Fibroblast of skin of right quadriceps (primary cell): ENCODE results near the gene KLK15.

Source experiments
- DNase-seq: peaks from one replicate; pipeline ENCODE4 v3.0.0-alpha.2; 2013

The KLK15 gene

DNA sequence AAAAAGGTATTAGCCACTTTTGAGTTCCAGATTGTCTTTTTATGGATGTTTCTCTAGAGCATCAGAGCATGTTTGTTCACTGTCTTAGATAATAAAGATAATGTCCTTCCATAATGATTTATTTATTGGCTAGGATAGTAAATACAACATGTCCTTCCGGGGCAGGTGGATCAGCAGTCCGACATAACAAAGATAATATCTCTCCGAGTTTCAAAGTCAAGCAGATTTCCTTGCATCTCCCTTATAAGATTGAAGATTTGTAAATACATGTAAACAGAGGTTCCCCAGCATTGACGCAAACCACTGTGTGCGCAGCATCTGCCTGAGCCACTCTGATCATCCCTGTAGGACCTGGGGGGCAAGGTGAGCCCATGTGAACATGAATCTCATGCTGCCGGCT lies 8.8 kb upstream of the KLK15 start:
- DNase-seq = no peak

GRCh38 chr19:50839712-50840655 lies 6.6 kb upstream of the KLK15 start:
- no peak for DNase-seq

DNA sequence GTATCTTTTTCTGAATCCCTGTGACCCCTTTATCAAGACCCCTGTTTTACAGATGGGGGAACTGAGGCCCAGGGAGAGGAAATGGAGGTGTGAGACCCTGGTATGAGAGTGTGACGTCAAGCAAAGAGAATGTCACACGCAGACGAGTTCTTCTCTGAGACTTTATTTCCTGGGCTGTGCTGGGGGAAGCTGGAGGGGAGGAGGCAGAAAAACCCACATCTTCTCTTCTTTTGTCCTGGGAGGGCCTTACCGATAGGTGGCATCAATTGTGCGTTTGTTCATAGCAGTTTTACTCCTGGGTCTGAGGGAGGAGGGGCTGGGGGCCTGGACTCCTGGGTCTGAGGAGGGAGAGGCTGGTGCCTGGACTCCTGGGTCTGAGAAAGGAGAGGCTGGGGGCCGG lies 4.9 kb upstream of the KLK15 start:
- DNase-seq = no peak

DNA sequence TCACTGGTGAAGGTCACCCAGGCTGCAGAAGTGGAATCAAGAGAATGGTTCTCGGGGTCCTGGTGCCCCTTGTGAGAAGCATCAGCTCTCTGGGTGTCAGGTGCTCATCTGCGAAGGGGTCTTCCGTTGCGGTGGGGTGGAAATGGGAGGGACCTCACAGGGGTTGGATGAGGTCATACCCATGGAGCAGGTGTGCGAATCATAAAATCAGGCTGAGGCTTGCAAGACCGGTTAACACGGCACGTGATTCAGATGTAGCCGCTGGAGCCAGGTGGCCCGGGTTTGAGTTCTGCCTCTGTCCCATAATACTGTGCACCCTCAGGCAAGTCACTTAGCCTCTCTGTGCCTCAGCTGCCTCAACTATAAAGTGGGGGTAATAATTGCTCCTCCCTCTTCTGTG lies 3.9 kb upstream of the KLK15 start:
- DNase-seq = no peak

DNA sequence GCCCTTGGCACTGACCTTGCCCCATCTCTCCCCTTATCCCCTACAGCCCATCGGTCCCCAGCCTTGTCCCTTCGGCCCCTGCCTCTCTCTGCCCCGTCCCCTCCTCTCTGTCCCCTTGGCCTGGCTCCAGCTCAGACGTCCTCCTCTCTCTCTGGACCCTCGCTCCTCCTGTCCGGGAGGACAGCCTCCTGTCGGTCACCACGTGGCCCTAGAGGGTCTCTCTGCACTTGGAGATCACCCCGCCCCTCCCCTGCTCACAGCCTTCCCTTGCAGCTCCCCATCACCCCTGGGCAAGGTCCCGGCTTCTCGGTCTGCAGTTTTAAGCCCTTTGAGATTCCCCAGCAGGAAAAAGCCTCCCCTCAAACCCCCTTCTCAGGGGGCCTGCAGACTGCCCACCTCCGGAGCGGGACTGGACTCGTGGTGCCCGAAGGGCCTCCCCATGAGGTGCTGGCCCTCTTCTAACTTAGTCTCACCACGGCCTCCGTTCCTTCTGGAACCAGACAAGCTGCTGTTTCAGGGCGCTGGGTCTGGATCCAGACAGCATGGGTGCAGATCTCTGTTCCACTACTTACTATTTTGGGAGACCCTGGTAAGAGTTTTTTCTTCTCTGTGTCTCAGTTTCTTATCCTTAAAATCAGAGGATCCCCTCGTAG lies 3.3 kb upstream of the KLK15 start:
- no peak for DNase-seq

DNA sequence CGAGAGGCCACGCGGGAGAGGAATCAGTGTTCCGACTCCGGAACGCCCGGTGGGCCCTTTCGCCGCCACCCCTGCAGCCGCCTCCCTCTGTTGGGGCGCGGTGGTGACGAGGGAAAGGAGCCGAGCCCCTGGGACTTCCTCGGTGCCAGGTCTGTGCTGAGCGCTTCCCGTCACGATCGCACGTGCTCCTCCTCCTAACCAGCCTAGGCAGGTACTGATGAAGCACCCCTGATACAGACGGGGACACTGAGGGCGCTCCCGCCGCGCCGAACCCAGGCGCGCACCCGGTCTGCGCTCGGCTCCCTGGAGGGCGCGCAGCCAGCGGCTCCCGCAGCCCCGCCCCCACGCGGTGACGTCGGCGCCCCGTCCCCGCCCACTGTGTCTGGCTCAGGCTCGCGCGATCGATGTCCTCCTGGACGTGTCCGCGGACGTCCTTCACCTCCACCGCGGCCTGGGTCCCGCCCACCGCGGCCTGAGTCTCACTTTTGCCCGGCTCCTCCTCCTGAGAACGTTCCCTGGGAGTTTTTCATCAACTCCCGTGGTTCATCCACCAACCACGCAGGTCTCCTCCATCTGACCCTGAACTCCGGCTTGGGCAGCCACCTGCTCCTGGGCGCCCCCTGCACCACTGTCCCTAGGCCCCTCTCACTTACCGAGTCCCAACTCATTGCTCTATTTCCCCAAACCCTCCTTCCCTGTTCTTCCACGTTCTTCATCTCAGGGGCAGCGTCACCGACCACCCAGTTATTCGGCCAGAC lies 2.6 kb upstream of the KLK15 start:
- DNase-seq = peak; percentile 41

- no peak for DNase-seq
These were observed 1.9 kb upstream of the KLK15 start for GRCh38 chr19:50835103-50835784.

GRCh38 chr19:50833802-50834167 lies 411 bp upstream of the KLK15 start:
- no peak for DNase-seq

GRCh38 chr19:50832666-50833065 lies 708 bp downstream of the KLK15 start:
- no peak for DNase-seq

- no peak for DNase-seq
These were observed 2.4 kb downstream of the KLK15 start for GRCh38 chr19:50831026-50831396.

- DNase-seq = no peak
These were observed 2.9 kb downstream of the KLK15 start for GRCh38 chr19:50830266-50831025.

- DNase-seq = no peak
These were observed 3.6 kb downstream of the KLK15 start for GRCh38 chr19:50829801-50830200.

DNA sequence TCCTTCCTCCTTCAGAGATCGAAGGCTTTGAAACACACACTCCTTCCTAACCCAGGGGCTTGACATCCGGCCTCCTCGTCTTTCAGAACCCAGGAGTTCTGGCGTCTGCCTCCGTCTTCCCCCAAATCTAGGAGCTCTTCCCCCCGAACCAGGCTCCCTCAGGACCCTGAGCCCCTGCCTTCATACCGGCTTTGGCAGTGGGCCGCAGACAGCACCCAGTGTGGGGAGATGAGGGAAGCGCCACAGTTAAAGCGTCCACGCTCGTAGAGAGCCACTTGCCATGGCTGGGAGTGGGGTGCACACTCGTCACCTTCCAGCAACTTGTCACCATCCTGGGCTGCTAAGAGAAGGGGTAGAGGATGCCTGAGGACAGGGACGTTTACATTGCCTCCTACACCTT lies 5.9 kb downstream of the KLK15 start:
- DNase-seq = no peak

DNA sequence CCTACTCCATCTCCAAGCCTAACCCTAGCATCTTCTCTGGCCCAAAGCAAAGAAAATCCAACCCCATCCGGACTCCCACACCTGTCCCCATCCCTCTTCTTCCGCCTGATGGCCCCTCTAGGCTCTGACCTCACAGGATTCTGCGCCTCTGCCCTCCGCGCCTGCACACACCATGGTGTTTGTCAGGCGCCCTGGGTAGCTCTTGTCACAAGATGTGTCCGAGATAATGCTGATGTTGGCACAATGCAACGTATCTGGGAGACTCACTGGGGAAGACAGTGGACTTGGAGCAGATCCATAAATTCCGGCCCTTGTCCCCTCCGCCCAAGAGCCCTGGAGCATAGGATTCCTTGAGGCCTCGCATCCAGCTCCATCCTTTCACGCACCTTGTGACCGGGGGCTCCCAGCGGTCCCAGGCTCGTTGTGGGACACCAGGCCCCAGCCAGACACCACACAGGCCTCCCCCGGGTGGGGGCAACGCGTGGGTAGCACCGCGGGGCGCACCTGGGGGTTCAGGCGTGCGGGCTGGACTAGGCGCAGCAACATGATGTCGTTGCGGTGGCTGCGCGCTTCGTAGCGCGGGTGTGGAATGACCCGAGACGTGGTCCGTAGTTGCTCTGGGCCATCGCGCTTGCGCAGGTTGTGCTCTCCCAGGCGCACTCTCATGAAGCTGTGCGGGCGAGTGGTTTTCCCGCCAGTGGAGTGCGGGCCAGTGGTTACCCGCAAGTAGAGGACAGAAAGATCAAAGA lies 6.7 kb downstream of the KLK15 start:
- DNase-seq = no peak

- DNase-seq = no peak
These were observed 9.9 kb downstream of the KLK15 start, which contains the start of gene KLK1 for GRCh38 chr19:50823389-50824042. KLK1 (minus strand) TSS chr19:50823787; CDS start chr19:50823748, 39 bp downstream.

- no peak for DNase-seq
These were observed 10.6 kb downstream of the KLK15 start for GRCh38 chr19:50822661-50823208.

GRCh38 chr19:50821622-50822021 lies 11.8 kb downstream of the KLK15 start:
- no peak for DNase-seq

DNA sequence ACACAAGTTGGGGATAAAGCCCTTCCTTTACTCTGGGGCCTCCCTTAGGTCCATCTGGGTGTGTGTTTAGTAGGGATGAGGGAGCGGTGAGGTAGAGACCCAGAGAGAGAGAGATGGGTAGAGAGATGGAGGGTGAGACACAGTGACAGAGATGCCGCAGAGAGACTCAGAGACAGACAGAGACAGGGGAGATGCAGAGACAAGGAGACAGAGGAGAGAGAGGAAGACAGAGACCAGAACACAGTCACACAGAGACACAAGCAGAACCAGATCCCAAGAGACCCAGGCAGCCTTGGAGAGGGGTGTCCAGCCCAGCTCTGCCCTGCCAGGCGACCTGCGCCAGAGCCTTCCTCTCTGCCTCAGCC lies 12.1 kb downstream of the KLK15 start:
- DNase-seq = no peak

DNA sequence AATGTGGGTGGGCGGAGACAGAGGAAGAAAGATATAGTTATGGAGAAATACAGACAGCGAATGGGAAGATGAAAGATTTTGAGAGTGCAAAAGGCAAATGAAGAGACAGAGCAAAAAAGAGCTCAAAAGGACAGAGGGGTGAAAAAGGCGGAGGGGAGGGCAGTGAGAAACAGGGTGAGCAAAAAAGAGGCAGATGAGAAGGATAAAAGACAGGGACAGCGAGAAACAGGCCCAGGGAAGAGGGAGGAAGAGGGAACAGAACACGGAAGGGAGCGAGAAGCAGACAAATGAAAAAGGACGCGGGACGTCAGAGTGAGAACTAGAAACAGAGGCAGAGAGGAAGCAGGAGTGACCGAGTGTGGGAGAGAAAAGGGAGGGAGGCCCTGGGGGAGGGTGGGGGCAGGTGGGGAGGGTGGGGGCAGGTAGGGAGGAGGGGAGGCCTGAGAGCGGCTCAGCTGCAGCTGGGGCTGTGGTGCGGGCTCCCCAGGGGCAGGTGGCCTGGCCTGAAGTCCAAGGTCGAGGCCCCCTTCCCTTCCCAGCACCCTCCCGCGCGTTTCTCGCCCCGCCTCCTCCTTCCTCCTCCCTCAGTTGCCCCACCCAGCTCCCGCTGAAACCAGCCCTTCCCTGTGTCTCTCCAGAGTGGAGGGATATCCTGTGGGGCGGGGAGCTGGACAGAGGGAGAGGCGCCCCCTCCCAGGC lies 12.7 kb downstream of the KLK15 start:
- no peak for DNase-seq

DNA sequence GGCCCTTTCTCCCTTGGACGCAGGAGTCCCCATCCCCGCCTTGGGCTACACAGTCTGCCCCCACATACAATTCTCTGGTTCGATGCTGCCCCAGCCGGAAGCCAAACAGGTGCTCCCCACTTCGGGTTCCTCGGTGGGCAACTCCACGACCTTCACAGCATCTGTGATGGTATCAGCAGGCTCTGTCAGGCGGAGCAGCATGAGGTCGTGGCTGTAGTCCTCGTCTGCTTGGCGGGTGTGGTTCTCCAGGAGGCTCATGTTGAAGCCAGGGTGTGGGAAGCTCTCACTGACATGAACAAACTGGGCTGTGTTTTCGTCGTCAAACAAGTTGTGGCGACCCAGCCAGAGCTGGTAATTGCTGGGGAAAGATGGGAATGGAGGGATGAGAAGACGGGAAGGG lies 13.3 kb downstream of the KLK15 start:
- DNase-seq = no peak
